ENCODE measurements around the gene EPGN.

Gene EPGN

GRCh38 chr4:74287164-74287563, 21.1 kb upstream of the EPGN start:
- DNase-seq (ENCODE audit: low read depth in 1 of 2, low spot score in 1 of 2), result no peak
- TF ChIP-seq CTCF (IDR thresholded peaks at IDR 0.05; ENCODE audit: insufficient read depth, low read length) (no peak), GABPA (IDR thresholded peaks at IDR 0.05; ENCODE audit: low read depth) (no peak), POLR2AphosphoS5 (IDR thresholded peaks at IDR 0.05; ENCODE audit: low read depth) (no peak), SPI1 (IDR thresholded peaks at IDR 0.05; ENCODE audit: borderline replicate concordance, low read depth) (no peak)
- TF ChIP-seq, protein P1, sequence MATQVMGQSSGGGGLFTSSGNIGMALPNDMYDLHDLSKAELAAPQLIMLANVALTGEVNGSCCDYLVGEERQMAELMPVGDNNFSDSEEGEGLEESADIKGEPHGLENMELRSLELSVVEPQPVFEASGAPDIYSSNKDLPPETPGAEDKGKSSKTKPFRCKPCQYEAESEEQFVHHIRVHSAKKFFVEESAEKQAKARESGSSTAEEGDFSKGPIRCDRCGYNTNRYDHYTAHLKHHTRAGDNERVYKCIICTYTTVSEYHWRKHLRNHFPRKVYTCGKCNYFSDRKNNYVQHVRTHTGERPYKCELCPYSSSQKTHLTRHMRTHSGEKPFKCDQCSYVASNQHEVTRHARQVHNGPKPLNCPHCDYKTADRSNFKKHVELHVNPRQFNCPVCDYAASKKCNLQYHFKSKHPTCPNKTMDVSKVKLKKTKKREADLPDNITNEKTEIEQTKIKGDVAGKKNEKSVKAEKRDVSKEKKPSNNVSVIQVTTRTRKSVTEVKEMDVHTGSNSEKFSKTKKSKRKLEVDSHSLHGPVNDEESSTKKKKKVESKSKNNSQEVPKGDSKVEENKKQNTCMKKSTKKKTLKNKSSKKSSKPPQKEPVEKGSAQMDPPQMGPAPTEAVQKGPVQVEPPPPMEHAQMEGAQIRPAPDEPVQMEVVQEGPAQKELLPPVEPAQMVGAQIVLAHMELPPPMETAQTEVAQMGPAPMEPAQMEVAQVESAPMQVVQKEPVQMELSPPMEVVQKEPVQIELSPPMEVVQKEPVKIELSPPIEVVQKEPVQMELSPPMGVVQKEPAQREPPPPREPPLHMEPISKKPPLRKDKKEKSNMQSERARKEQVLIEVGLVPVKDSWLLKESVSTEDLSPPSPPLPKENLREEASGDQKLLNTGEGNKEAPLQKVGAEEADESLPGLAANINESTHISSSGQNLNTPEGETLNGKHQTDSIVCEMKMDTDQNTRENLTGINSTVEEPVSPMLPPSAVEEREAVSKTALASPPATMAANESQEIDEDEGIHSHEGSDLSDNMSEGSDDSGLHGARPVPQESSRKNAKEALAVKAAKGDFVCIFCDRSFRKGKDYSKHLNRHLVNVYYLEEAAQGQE (IDR thresholded peaks at IDR 0.05; ENCODE audit: insufficient replicate concordance, low read depth), result no peak
- Histone ChIP-seq H3K4me3 (replicated peaks; ENCODE audit: insufficient read depth, low read length) (no peak overlapping the region), H3K27ac (replicated peaks) (no peak overlapping the region), H3K27me3 (ENCODE audit: insufficient read depth, poor library complexity, severe bottlenecking) (no peaks in the 10 kb centered on the region)

- DNase-seq (ENCODE audit: low read depth in 1 of 2, low spot score in 1 of 2), result no peak
- Histone ChIP-seq H3K27me3 (ENCODE audit: insufficient read depth, poor library complexity, severe bottlenecking) (no peaks in the 10 kb centered on the region), H3K27ac (replicated peaks) (no peak overlapping the region), H3K4me3 (replicated peaks; ENCODE audit: insufficient read depth, low read length) (no peak overlapping the region)
- TF ChIP-seq GABPA (IDR thresholded peaks at IDR 0.05; ENCODE audit: low read depth) (no peak), SPI1 (IDR thresholded peaks at IDR 0.05; ENCODE audit: borderline replicate concordance, low read depth) (no peak), CTCF (IDR thresholded peaks at IDR 0.05; ENCODE audit: insufficient read depth, low read length) (no peak), POLR2AphosphoS5 (IDR thresholded peaks at IDR 0.05; ENCODE audit: low read depth) (no peak)
- TF ChIP-seq, protein P1 (IDR thresholded peaks at IDR 0.05; ENCODE audit: insufficient replicate concordance, low read depth), result no peak
These were observed 20.5 kb upstream of the EPGN start for GRCh38 chr4:74287791-74288190.

DNA sequence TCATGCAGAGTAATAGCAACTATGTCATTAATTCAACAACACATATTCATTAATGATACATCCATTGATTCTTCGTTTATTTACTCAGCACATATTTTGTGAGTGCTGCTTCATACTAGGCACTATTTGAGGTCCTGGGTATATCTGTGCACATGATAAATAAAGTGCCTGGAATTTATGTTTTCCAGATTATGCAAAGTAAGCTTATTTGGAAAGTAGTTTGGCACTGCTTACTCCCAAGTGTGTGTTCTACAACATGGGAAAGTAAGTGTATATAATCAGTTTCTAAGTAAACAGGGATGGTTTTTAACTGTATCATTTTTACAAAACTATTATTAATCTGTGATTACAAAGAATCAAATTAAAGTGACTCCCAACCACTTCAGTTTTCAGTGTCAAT, 16.8 kb upstream of the EPGN start:
- Histone ChIP-seq H3K27me3 (ENCODE audit: insufficient read depth, poor library complexity, severe bottlenecking) (no peaks in the 10 kb centered on the region), H3K27ac (replicated peaks) (no peak overlapping the region), H3K4me3 (replicated peaks; ENCODE audit: insufficient read depth, low read length) (no peak overlapping the region)
- DNase-seq (ENCODE audit: low read depth in 1 of 2, low spot score in 1 of 2), result no peak
- TF ChIP-seq SPI1 (IDR thresholded peaks at IDR 0.05; ENCODE audit: borderline replicate concordance, low read depth), result no peak
- TF ChIP-seq POLR2AphosphoS5 (IDR thresholded peaks at IDR 0.05; ENCODE audit: low read depth), result no peak
- TF ChIP-seq CTCF (IDR thresholded peaks at IDR 0.05; ENCODE audit: insufficient read depth, low read length), result no peak
- TF ChIP-seq GABPA (IDR thresholded peaks at IDR 0.05; ENCODE audit: low read depth), result no peak
- TF ChIP-seq, protein P1 (IDR thresholded peaks at IDR 0.05; ENCODE audit: insufficient replicate concordance, low read depth), result no peak
